Measurements from ENCODE around the gene GEMIN5. TPM values are rescaled to one million over a fixed set of nuclear protein-coding genes. Genes with fewer than 3 reads are reported as not detected.

Gene GEMIN5
- total RNA-seq, 1 experiment from 2014 or later, result 29.5 TPM

GRCh38 chr5:154841273-154841661 lies 96.7 kb downstream of the GEMIN5 start:
- in situ Hi-C loops (cut with HindIII; ENCODE audit: low pct_unique_long_range_greater_than_20kb, low sequenced_read_pairs) (no loop called here), intact Hi-C loops (cut with micrococcal nuclease; ENCODE audit: unreplicated experiment) (no loop called here)
- Histone ChIP-seq H3K27me3 (ENCODE audit: control insufficient read depth, insufficient read depth, low read length) (no peaks in the 10 kb centered on the region), H3K4me3 (ENCODE audit: low read depth in 2 of 2, low read length in 2 of 2) (no peak overlapping the region), H3K36me3 (ENCODE audit: control insufficient read depth, insufficient read depth, low read length) (no peaks in the 10 kb centered on the region), H3K27ac (ENCODE audit: low read length) (no peak overlapping the region), H3K9me3 (ENCODE audit: control insufficient read depth, insufficient read depth, low read depth, low read length) (no peaks in the 10 kb centered on the region), H3K4me1 (ENCODE audit: control insufficient read depth, insufficient read depth, low read length) (peaks cover 6% of the 10 kb centered on the region; the same call in 1 of the 2 replicates)
- DNase-seq (ENCODE audit: low read depth, low spot score), result no peak
- CTCF ChIA-PET, result no interaction called here
- no TSS peak for BruUV-seq (replicated peaks)
- no peak for ATAC-seq
- TF ChIP-seq, protein P1, sequence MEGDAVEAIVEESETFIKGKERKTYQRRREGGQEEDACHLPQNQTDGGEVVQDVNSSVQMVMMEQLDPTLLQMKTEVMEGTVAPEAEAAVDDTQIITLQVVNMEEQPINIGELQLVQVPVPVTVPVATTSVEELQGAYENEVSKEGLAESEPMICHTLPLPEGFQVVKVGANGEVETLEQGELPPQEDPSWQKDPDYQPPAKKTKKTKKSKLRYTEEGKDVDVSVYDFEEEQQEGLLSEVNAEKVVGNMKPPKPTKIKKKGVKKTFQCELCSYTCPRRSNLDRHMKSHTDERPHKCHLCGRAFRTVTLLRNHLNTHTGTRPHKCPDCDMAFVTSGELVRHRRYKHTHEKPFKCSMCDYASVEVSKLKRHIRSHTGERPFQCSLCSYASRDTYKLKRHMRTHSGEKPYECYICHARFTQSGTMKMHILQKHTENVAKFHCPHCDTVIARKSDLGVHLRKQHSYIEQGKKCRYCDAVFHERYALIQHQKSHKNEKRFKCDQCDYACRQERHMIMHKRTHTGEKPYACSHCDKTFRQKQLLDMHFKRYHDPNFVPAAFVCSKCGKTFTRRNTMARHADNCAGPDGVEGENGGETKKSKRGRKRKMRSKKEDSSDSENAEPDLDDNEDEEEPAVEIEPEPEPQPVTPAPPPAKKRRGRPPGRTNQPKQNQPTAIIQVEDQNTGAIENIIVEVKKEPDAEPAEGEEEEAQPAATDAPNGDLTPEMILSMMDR (IDR thresholded peaks at IDR 0.05), result no peak
- TF ChIP-seq TCF7L2 (IDR thresholded peaks at IDR 0.05; ENCODE audit: low read depth, low read length) (no peak), SIN3A (IDR thresholded peaks at IDR 0.05; ENCODE audit: borderline replicate concordance, insufficient read depth, low read depth, low read length) (no peak), POLR2AphosphoS5 (IDR thresholded peaks at IDR 0.05; ENCODE audit: low read depth, low read length) (no peak)
- TF ChIP-seq, protein P2, sequence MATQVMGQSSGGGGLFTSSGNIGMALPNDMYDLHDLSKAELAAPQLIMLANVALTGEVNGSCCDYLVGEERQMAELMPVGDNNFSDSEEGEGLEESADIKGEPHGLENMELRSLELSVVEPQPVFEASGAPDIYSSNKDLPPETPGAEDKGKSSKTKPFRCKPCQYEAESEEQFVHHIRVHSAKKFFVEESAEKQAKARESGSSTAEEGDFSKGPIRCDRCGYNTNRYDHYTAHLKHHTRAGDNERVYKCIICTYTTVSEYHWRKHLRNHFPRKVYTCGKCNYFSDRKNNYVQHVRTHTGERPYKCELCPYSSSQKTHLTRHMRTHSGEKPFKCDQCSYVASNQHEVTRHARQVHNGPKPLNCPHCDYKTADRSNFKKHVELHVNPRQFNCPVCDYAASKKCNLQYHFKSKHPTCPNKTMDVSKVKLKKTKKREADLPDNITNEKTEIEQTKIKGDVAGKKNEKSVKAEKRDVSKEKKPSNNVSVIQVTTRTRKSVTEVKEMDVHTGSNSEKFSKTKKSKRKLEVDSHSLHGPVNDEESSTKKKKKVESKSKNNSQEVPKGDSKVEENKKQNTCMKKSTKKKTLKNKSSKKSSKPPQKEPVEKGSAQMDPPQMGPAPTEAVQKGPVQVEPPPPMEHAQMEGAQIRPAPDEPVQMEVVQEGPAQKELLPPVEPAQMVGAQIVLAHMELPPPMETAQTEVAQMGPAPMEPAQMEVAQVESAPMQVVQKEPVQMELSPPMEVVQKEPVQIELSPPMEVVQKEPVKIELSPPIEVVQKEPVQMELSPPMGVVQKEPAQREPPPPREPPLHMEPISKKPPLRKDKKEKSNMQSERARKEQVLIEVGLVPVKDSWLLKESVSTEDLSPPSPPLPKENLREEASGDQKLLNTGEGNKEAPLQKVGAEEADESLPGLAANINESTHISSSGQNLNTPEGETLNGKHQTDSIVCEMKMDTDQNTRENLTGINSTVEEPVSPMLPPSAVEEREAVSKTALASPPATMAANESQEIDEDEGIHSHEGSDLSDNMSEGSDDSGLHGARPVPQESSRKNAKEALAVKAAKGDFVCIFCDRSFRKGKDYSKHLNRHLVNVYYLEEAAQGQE (IDR thresholded peaks at IDR 0.05; ENCODE audit: insufficient read depth in 1 of 2, low read depth in 2 of 2, low read length in 1 of 2), result no peak
- POLR2A ChIA-PET, result interaction anchor here (0.6 kb wide), 1 partner anchor 15 kb away, joined by 4 read pairs; no protein-coding TSS in a partner anchor

GRCh38 chr5:154840435-154841272 lies 97.4 kb downstream of the GEMIN5 start:
- intact Hi-C loops (cut with micrococcal nuclease; ENCODE audit: unreplicated experiment) (no loop called here), in situ Hi-C loops (cut with HindIII; ENCODE audit: low pct_unique_long_range_greater_than_20kb, low sequenced_read_pairs) (no loop called here)
- no peak overlapping the region for H3K27ac ChIP-seq (ENCODE audit: low read length)
- H3K4me3 ChIP-seq (ENCODE audit: low read depth in 2 of 2, low read length in 2 of 2), result no peak overlapping the region
- ATAC-seq (no peak), DNase-seq (ENCODE audit: low read depth, low spot score) (no peak)
- TF ChIP-seq TCF7L2 (IDR thresholded peaks at IDR 0.05; ENCODE audit: low read depth, low read length) (no peak), SIN3A (IDR thresholded peaks at IDR 0.05; ENCODE audit: borderline replicate concordance, insufficient read depth, low read depth, low read length) (no peak), POLR2AphosphoS5 (IDR thresholded peaks at IDR 0.05; ENCODE audit: low read depth, low read length) (no peak)
- TF ChIP-seq, protein P2 (IDR thresholded peaks at IDR 0.05; ENCODE audit: insufficient read depth in 1 of 2, low read depth in 2 of 2, low read length in 1 of 2), result no peak
- TF ChIP-seq, protein P1 (IDR thresholded peaks at IDR 0.05), result no peak
- H3K4me1 ChIP-seq (ENCODE audit: control insufficient read depth, insufficient read depth, low read length), result peaks cover 6% of the 10 kb centered on the region; the same call in 1 of the 2 replicates
- no TSS peak for BruUV-seq (replicated peaks)
- no peaks in the 10 kb centered on the region for H3K9me3 ChIP-seq (ENCODE audit: control insufficient read depth, insufficient read depth, low read depth, low read length)
- POLR2A ChIA-PET, result interaction anchor here (0.6 kb wide), 1 partner anchor 15 kb away, joined by 4 read pairs; no protein-coding TSS in a partner anchor
- H3K27me3 ChIP-seq (ENCODE audit: control insufficient read depth, insufficient read depth, low read length), result no peaks in the 10 kb centered on the region
- H3K36me3 ChIP-seq (ENCODE audit: control insufficient read depth, insufficient read depth, low read length), result no peaks in the 10 kb centered on the region
- CTCF ChIA-PET, result no interaction called here

All from Panc1 (cell line).